ENCODE data around the gene PTPA.

The PTPA gene

GRCh38 chr9:129110740-129111527, at the start of gene PTPA, which contains the start of gene CRAT:
Gene PTPA (plus strand): TSS chr9:129111415. CDS start chr9:129111601, 186 bp downstream.
Gene CRAT (minus strand): TSS chr9:129110793. CDS start chr9:129110509, 284 bp downstream.
- peak; percentile 97 for DNase-seq

GRCh38 chr9:129063061-129063460, 48.2 kb upstream of the PTPA start:
- DNase-seq = no peak

- no peak for DNase-seq
These were observed 46.7 kb upstream of the PTPA start for GRCh38 chr9:129064499-129064908.

GRCh38 chr9:129068110-129068509, 43.1 kb upstream of the PTPA start:
- no peak for DNase-seq

- DNase-seq = peak; percentile 52
These were observed 42.0 kb upstream of the PTPA start for GRCh38 chr9:129068990-129069861.

GRCh38 chr9:129069862-129070641, 41.2 kb upstream of the PTPA start:
- DNase-seq = no peak

- DNase-seq = no peak
These were observed 40.3 kb upstream of the PTPA start for GRCh38 chr9:129070696-129071525.

GRCh38 chr9:129071526-129072126, 39.6 kb upstream of the PTPA start:
- no peak for DNase-seq

GRCh38 chr9:129072171-129072570, 39.0 kb upstream of the PTPA start:
- no peak for DNase-seq

GRCh38 chr9:129073404-129073803, 37.8 kb upstream of the PTPA start:
- no peak for DNase-seq

GRCh38 chr9:129074106-129074505, 37.1 kb upstream of the PTPA start:
- no peak for DNase-seq

- no peak for DNase-seq
These were observed 35.1 kb upstream of the PTPA start for GRCh38 chr9:129075996-129076639.

GRCh38 chr9:129076640-129077037, 34.6 kb upstream of the PTPA start:
- DNase-seq = no peak

GRCh38 chr9:129077236-129077635, 34.0 kb upstream of the PTPA start:
- no peak for DNase-seq

GRCh38 chr9:129078691-129079503, 32.3 kb upstream of the PTPA start:
- no peak for DNase-seq

- DNase-seq = no peak
These were observed 31.4 kb upstream of the PTPA start for GRCh38 chr9:129079829-129080228.

GRCh38 chr9:129080298-129080600, 31.0 kb upstream of the PTPA start:
- no peak for DNase-seq

- peak; percentile 98 for DNase-seq
These were observed 30.4 kb upstream of the PTPA start, which contains the start of gene DOLPP1 for GRCh38 chr9:129080601-129081387. Gene DOLPP1 (plus strand): TSS chr9:129081111. CDS start chr9:129081132, 21 bp downstream.

GRCh38 chr9:129081388-129081904, 29.8 kb upstream of the PTPA start:
- peak; percentile 23 for DNase-seq

Data from stimulated activated CD4-positive, alpha-beta T cell treated with anti-CD3 and anti-CD28 coated beads, Interleukin-4, amount 100 ng/mL, for 1 hour (primary cell).